ENCODE results near the gene RABL2B.

Gene RABL2B

GRCh38 chr22:50718352-50718709 lies 65.1 kb downstream of the RABL2B start:
- TF ChIP-seq CTCF (IDR thresholded peaks at IDR 0.05; ENCODE audit: borderline replicate concordance, insufficient read depth, low read depth, low read length), result no peak

GRCh38 chr22:50717709-50718351 lies 65.6 kb downstream of the RABL2B start:
- no peak overlapping the region for H3K4me3 ChIP-seq (ENCODE audit: low read depth, low read length)
- no peak for TF ChIP-seq CTCF (IDR thresholded peaks at IDR 0.05; ENCODE audit: borderline replicate concordance, insufficient read depth, low read depth, low read length)

More at GRCh38 chr22:50718352-50718709, 65.1 kb downstream of the RABL2B start:
- H3K4me3 ChIP-seq (ENCODE audit: low read depth, low read length), result no peak overlapping the region

All from GM12875 (cell line).